Measurements from ENCODE around the gene ASAP2. TPM values are rescaled to one million over a fixed set of nuclear protein-coding genes. Genes with fewer than 3 reads are reported as not detected.

Gene ASAP2
- total and polyA plus RNA-seq, 9 of the 15 experiments (the other 6 are each of a cell fraction or from before 2014, with no cell fraction given): 0.06 to 4.3 (median 3.1) TPM

GRCh38 chr2:9232886-9233285 lies 26.3 kb downstream of the ASAP2 start (continued):
- TF ChIP-seq, protein P1, sequence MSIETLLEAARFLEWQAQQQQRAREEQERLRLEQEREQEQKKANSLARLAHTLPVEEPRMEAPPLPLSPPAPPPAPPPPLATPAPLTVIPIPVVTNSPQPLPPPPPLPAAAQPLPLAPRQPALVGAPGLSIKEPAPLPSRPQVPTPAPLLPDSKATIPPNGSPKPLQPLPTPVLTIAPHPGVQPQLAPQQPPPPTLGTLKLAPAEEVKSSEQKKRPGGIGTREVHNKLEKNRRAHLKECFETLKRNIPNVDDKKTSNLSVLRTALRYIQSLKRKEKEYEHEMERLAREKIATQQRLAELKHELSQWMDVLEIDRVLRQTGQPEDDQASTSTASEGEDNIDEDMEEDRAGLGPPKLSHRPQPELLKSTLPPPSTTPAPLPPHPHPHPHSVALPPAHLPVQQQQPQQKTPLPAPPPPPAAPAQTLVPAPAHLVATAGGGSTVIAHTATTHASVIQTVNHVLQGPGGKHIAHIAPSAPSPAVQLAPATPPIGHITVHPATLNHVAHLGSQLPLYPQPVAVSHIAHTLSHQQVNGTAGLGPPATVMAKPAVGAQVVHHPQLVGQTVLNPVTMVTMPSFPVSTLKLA (conservative IDR thresholded peaks at IDR 0.05): no peak
- TF ChIP-seq SMAD4 (CRISPR knock-in tag; conservative IDR thresholded peaks at IDR 0.05): 0 out of 2 replicates have a peak, but pooled peaks have one; percentile 23
- TF ChIP-seq HMBOX1 (IDR thresholded peaks at IDR 0.05): peak; percentile 34; the same call in 1 of the 2 replicates
- TF ChIP-seq ZNF143 (CRISPR knock-in tag; IDR thresholded peaks at IDR 0.05): no peak
- TF ChIP-seq MEIS2 (IDR thresholded peaks at IDR 0.05; ENCODE audit: partially characterized antibody): peak; percentile 54
- no peak for TF ChIP-seq RUNX1 (IDR thresholded peaks at IDR 0.05; ENCODE audit: low read depth)
- no peak for TF ChIP-seq NR2C2 (CRISPR knock-in tag; IDR thresholded peaks at IDR 0.05)
- TF ChIP-seq NR2C2 (tag; IDR thresholded peaks at IDR 0.05): no peak
- no peak for TF ChIP-seq ZSCAN29 (IDR thresholded peaks at IDR 0.05)
- no peak for TF ChIP-seq REST (IDR thresholded peaks at IDR 0.05; ENCODE audit: borderline replicate concordance)
- TF ChIP-seq REST (CRISPR knock-in tag; IDR thresholded peaks at IDR 0.05; ENCODE audit: low read depth): no peak
- no peak for TF ChIP-seq SAFB2 (IDR thresholded peaks at IDR 0.05; ENCODE audit: borderline replicate concordance, low read depth, low read length, severe bottlenecking)
- TF ChIP-seq CHD4 (IDR thresholded peaks at IDR 0.05; ENCODE audit: insufficient read depth, insufficient replicate concordance, low read depth, low read length, poor library complexity, severe bottlenecking): no peak
- TF ChIP-seq ZNF174 (CRISPR knock-in tag; IDR thresholded peaks at IDR 0.05): no peak
- TF ChIP-seq KDM2B (CRISPR knock-in tag; IDR thresholded peaks at IDR 0.05): no peak
- TF ChIP-seq, protein P2, sequence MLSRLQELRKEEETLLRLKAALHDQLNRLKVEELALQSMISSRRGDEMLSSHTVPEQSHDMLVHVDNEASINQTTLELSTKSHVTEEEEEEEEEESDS (CRISPR knock-in tag; IDR thresholded peaks at IDR 0.05): no peak
- no peak for TF ChIP-seq MED1 (CRISPR knock-in tag; IDR thresholded peaks at IDR 0.05; ENCODE audit: borderline replicate concordance)
- TF ChIP-seq YY1 (IDR thresholded peaks at IDR 0.05; ENCODE audit: borderline replicate concordance in 1 of 3, control insufficient read depth in 1 of 3, extremely low read depth in 1 of 3, insufficient read depth in 3 of 3, insufficient read length in 1 of 3, insufficient replicate concordance in 2 of 3, low read depth in 1 of 3, low read length in 2 of 3): no peak
- TF ChIP-seq SMARCA5 (IDR thresholded peaks at IDR 0.05): no peak
